Stimulated activated CD8-positive, alpha-beta memory T cell treated with anti-CD3 and anti-CD28 coated beads, Interleukin-7, amount 100 ng/mL, for 24 hours (primary cell): ENCODE measurements around the gene BCL6.
A peak's percentile ranks its signal among the peaks of the same experiment; 100 is the strongest.

ENCODE experiments used
- DNase-seq: peaks from one replicate; pipeline ENCODE4 v3.0.0-alpha.2; 2020; ENCODE audit warnings: low read depth

Gene BCL6

DNA sequence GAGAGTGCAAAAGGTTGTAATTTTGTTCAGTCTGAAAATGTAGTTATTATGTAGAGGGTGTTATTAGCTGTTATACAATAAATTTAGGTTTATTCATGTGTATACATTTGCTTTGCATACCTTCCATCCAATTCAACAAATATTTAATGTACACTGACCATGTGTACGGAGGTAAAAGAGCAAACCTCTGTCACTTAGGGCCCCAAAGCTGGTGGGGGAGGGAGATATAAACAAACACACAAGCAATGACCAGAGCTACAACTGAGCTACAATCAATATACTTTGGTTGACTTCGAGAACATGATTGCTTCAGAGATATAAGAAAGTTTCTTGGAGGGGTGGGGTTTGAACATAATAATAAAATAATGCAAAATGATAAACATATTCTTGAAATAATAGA is 17.5 kb upstream of the BCL6 start:
- DNase-seq, result no peak

DNA sequence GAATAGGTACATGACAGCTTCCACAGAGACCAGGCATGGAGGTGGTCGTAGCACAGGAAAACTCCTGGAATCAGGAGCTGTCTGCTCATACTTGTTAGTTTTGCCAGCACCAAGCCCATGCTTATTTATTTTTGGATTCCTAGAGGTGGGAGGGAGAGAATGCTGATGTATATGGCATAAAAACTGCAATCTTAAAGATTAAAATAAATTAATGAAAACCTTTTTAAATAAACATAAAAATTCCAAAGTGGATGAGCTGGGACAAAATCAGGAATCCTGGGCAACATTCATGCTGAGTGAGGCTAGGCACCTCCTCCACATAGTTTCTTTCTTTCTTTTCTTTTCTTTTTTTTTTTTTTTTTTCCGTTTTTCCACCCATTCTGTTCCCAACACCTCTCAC is 14.3 kb upstream of the BCL6 start:
- no peak for DNase-seq

DNA sequence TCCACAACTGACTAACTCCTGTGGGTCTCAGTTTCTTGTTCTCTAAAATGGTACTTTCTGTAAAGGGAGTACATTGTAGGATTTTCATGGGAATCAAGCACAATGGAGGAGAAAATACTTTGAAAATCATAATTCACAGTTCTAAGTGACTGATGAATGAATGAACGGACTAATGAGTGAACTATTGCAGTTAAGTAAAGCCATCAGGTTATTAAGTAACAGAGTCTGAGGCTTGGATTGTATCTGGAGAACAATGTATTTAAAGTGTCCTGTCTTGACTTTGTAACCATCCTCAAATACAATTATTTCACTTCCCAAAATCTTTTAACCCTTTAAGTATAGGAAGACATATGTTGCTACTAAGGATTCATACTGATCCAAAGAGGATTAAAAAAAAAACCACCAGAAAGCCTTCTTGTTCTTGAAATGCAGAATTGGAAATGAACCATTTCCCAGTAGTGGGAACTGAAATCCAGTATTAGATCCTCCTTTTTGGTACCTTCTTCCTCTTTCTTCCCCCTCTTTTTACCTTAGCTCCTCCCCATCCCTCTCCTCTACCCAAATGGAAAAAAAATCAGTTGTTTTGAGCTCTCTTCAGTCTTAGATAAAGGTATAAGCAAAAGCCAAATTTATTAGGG is 13.2 kb upstream of the BCL6 start:
- DNase-seq, result no peak

DNA sequence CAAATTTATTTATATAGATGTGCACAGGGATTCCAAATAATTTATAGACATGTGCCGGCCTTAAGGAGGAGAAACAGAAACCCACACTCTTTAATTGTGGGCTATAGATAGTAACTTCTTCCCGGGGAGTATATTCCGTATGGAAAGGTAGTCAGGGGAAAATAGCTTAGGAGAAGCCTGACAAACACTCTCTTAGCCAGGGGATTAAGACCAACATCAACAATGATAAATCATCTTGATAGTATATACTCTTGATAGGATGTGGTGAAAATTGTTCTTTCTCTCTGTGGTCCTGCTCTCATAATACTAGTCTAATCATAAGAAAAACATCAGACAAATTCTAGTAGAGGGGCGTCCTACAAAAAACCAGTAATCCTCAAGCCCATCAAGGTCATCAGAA is 8.2 kb upstream of the BCL6 start:
- DNase-seq, result no peak

DNA sequence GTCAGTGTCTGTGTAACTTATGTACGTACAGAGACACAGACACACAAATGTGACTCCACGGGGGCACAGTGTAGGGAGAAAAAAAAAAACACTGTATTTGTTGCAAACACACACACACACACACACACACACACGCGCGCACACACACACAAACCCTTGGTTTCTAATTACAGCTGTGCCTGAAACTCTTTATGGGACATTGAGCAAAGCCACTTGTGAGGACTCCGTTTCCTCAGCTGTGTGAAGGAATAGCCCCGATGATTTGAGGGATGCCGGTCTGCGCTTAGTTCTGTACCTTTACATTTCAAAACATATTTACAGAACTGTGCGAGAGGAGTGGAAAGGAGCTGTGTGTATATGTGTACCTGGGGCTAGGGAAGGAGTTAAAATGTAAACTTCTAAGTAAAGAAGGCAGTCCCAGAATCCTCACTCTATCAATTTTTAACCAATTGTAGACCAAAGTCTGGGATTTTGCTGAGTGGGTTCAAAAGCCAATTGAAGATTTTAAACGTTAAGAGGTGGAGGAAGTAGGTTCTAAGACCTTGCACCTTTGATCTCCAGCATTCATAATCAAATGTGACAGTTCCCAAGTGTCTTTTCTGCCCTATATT is 5.3 kb upstream of the BCL6 start:
- no peak for DNase-seq

DNA sequence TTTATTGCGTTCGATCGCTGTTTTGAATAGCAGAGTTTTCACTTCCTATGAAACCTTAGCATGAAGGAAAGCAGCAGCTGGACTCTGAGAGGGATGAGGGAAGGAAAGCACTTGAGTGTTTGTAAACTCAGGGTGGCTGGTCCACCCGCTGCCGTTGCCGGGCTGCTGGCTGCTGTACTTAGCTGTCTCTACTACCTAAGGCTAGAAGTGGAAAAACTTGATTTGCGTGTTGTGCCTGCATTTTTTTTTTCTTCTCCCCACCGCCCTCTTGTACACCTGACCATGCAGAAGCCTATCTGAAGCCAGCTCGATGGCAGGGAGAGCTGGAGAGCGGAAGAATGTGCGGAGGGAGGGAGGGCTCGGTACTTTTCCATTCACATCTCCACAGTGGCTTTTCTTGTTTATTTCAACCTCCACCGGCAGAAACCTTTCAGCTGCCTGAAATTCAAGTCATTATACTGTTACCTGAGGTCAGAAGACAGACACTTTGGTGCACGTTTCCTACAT is 4.8 kb upstream of the BCL6 start:
- no peak for DNase-seq

DNA sequence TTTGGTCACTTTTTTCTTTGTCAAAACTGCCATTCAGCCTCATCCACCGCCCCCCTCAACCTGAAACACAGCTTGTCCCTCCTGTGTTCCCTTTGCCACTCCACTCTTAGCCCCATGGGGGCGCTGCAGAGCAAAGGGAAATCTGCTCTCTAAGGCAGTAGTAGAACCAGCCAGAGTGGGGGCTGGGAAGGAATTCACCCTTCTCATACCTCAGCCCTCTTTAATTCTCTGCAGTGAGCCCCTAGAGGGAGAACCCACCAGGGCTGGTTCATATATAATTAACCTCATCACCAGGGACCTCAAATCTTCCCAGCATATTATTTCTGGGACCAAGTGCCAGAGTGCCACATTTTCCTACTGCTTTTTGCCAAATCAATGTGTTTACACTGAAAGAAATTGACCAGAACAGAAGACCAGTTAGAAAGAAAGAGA is 2.8 kb upstream of the BCL6 start:
- peak; percentile 94 for DNase-seq

DNA sequence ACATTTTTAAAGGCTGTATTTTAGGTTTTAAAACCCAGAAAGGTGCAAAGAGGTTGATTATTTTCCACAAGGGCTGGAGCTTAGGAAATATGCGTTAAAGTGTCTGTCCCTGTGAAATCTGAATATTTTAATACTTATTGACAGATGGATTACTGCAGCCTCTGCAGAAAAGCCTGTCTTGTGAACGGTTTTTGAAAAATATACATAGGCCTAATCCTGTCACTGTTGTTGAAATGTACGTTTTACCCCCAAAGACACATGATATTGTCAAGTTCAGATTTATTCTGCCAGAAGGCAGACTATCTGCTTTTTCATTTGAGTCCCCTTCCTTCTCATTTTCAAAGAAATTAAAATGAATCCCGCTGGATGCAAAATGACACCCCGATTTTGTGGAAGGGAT is 2.2 kb upstream of the BCL6 start:
- no peak for DNase-seq

DNA sequence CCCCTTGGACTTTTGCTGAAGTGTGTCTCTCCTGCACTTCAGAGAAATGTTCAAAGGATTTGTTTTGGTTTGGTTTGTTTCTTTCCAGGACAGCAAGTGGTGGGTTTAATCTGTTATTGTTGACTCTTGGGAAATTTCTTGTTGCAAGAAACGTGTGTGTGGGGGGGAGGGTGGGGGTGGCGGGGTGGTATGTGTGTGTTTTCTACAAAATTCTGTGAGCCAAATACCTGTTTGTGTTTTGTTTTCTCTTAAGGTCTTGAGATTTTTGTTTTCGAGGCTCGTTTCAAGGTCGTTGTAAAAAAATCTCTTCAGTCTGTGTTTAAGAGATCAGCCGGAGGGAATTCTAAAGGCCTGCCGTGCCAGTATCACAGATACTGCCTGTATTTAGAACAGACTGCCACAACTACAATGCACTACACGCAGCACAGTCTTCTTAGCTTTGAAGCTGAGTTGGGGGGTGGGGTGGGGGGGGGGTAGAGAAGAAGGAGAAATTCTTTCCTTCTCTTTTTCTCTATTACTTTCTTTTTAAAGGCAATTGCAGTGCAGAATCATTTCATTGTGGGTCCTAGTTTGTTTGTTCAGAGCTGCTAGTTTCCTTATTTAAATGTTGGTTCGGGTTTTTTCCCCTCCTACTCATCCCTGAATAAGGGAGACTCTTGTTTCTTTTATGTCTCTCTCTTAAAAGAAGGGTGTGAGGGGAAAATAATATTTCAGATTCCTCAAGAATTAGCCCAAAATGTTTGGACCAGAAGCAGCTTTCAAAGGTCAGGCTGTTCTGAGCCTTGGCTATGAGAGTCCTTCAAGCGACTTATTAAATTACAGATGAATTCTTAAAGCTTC is 1.4 kb upstream of the BCL6 start:
- DNase-seq, result no peak

DNA sequence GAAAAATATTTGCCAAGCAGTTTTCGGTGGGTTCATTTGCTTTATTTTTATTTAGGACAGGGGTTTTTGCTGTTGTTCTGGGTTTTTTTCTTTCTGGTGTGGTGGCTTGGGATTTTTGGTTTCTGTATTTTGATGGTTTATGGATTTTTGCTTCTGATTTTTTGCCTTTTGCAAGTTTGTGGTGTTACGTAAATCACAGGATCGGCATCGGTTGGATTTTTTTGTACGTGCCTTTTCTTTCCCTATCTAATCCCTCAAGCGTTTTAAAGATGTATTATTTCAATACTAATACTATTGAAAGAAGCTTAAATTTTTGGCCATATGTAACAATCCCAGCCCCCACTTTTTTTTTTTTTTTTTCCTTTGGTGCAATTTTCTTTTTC is 782 bp upstream of the BCL6 start:
- no peak for DNase-seq

DNA sequence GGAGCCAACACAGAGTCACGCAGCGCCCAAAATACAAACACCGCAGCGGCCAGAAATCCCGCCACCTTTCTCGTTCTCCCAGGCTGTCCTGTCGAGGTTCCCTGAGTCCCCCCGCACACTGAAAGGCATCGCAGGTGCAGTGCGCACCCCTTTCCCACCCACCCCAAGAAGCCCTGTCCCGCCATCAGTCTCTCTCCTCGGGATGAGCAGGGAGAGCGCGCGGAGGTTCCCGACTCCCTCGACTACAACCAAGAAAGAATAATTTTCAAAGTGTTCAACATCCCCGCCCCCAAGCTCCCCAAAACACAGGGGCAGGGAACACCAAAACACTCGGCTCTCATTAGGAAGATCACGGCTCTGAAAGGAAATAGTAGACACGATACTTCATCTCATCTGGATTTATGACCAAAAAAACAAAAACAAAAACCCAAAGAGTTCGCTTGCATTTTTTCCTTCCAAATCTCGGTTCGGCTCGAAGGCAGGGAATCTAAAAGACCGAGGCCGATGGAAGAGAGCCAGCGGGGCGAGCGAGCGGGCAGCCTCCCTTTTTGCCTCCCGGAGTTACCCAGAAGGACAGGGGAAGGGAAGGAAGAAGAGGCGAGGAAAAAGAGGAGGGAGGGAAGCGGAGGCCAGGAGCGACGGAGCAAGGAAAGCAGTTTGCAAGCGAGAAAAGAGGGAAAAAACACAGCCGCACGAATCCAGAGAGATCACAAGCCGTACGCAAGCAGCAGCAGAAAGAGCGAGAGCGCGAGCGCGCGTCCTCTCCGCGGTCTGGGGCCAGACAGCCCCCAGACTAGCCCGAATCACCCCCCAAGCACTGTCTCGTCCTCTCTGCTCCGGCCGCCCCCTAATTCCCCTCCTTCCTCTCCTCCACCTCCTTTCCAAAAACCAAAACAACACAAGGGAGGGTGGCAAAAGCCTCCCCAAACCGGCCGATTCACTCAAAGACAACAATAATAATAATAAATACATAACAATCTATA is 808 bp downstream of the BCL6 start:
- DNase-seq, result no peak

DNA sequence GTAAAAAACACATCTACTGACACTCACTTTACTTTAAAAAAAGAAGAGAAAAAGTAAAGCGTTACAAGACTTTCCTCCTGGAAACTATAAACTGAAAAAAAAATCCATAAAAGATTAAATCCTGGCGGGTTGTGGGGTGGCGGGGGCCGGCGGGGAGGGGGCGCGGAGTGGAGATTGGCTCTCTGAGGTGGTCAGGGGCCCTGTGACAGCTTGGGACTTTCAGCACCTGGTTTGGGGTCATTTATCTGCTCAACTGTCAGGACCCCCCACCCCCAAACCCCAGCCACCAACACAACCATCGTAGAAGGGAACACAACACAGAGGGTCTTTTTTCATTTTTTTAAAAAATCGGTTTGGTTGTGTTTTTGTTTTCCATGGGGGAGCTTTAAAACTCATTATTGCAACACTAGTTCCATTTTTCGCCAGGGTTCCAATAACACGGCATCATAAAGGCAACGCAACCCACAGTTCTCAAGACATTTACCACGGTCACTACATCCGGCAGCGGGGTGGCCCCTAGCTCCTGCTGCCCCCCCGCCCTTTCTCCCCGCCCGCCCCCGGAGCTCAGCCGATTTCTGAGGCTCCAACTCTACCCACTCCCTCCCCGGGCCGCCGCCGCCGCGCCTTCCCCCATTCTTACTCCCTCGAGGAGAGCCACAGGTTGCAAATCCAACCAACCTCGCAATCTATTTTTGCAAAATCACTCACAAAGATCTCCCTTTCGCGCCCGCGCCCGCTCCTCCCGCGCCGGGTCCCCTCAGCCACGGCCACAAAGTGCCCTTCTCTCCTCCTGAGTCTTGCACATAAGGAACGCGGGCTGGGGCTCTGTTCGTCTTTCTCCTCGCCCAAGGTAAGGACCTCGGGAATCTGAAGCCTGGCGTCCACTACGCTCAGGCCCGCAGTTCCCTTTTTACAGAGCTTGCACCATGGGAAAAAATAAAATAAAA is 1.8 kb downstream of the BCL6 start:
- no peak for DNase-seq

DNA sequence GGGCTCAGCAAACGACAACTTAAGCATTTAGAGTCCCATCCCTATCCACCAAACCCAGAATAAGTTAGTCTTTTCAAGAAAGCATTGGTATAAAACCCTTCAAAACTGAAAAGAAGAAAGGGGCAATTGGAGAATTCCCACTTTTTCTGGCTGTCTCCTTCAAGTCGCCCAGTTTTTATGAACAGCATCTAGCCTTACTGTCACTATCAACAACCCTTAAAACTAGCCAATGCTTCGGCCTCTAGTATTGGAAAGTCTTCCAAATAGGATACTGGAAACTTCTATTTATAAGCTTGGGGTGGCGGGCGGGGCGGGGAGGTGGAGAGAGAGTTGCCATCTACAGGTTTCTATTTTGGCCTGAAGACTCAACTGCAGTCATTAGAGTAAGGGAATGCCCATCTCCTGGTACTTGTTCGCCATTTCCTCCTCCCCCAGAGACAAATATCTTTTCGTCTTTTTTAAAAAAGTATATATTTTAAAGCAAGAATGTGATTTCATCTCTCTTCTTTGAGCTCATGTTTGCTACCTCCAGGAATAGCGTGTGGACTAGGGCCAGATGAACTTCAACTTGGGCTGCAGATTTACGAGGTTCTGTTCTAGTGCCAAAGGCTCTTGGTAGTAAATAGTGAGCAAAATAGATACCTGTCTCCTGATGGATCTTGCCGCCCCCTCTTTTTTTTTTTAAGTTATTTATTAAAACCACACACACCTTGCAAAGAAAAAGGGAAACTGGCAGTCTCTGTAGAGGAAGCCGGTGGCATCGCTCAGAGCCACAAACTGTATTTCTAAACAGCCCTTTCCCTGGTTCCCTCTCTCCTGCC is 2.7 kb downstream of the BCL6 start:
- no peak for DNase-seq

DNA sequence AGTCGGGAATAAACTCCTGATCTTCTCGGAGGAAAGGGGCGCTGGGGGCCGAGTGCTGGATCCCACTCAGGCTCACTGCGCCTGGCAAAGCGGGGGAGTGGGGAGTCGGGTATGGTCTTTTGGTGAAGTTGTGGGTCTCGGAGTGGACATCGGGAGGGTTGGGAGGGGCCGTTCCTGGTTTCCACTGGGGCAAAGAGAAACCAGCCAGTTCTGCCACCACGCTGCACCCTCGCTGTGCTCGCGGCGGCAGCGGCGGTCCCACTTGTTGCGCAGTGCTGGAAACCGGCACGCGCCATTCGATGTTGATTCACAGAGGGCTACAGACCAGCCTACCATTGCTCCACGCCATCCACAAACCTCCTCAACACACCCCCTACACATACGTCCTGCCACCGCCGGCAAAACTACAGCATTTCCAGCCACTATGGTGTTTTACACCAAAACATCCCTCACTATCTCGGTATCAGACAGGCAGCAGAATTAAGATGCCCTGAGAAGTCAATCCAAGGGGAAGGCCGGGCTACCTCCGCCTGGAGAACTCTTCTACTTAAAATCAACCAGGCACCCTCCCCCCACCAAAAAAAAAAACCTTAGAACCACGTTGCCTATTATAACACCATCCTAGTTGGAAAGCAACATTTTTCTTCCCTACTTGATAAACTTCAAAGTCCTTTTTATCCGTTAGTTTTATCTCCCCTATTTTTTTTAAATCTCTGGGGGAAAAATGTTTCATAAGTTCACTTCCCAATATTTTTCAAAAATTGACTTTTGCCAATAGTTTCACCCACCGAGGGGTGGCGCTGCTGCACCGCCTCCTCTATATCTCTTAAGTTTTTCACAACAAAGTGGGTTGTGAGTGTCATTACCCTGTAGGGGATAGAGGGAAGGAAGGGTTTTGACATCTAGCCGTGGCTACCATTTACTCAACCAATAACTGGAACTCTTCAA is 3.6 kb downstream of the BCL6 start:
- DNase-seq, result no peak

DNA sequence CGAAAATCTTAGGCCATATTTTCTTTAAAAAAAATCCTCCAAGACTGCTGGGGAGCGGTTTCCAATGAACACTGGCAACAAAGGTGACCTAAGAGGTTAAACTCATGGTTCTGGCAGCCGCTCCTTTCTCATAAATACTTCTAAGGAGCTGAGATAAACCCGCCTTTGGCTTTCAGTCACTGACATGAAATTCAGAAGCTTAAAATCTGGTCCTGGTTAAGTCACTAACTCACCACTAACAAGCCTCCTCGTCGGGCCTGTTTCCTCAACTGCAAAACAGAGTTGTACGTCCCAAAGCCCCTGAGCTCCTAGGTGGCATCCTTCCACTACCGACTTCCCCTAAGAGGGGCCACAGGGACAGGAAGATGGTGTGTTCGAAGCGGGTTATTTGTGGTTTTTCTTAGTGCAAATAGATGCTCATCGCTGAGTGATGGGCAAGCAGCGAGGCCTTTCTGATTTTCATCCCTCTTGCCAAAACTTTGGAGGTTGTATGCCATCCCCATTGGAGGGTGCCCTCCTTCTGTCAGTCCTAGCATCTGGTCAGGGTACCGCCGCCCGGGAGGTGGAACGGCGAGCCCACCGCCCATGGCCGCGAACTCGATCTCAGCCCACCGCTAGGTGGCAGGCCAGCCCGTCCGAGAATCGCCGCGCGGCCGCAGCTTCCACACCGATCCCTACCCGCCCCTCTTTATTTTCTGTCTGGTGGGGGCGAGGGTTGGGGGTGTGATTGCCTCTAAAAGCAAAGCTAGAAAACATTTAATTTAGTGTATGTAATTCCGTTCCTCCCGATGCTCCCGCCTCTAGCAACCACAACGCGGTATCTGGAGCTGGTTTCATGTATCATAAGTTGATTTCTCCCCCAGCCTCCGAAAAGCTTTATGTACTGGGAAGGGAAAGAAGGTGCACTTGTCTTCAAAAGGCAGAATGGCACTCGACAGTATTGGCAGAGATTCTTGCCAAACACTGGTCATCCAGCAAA is 4.6 kb downstream of the BCL6 start:
- DNase-seq, result no peak

DNA sequence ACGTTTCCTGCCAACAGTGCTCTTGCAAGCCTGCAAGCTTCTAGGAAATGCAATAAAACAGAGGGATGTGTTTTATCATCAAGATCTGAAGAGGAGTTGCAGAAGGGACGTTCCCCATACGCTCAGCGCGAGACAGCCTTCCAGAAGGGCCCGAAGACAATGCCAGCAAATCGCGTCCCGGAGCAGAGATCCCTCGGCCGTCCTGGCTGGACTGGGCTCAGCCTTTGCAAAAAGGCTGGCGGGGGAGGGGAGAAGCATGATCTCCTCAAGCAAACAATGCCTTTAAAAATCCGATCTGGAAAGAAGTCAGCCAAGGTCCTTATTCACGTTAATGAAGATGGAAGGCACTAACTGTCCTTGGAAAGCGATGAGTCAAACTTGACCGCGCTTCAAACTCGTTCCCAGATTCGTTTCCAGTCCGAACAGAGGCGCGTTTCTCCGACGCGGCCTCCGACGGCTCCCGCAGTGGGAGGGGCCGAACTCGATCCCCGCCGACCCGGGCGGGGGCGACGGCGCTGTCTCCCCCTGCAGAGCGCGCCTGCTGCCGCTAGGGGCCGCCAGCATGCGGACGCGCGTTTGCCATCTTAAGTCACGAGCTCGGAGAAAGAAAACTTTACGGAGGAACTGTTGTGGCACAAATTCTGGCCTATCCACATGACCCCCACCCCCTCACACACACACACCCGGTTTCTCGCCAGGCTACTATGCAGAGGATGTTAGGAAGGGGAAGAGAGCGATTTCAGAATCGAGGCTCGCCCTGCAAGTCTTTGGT is 5.5 kb downstream of the BCL6 start:
- no peak for DNase-seq

DNA sequence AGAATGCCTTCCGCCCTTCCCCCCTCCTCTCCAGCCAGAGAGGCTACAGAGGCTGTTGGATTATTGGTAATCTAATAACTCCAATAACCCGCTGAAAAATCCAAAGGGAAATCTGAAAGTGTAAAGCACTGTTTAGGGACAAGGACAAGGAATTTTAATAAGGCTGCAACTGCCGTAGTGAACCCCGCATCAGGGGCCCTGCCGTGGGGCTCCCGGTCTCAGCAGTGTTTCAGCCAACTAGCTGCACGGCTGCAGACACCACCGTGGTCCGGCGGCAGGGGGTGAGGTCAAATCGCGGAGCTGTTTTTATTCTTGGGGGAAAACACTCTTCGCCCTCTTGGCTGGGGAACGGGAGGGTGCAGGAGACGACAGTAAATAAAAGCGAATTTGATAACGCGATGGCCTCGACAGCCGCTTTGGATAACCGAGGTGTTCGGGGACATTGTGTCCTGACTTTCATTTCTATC is 6.1 kb downstream of the BCL6 start:
- DNase-seq, result no peak
